ENCODE data around the gene PTPRB.

Gene PTPRB

GRCh38 chr12:70556179-70556869 is 80.9 kb downstream of the PTPRB start:
- CTCF ChIA-PET = no interaction called here
- no peaks in the 10 kb centered on the region for H3K27me3 Mint-ChIP-seq
- H3K4me1 Mint-ChIP-seq = no peaks in the 10 kb centered on the region
- no peak overlapping the region for H3K4me3 Mint-ChIP-seq
- no peak for DNase-seq
- H3K27ac Mint-ChIP-seq = no peak overlapping the region
- no peaks in the 10 kb centered on the region for H3K36me3 Mint-ChIP-seq
- no peaks in the 10 kb centered on the region for H3K9me3 Mint-ChIP-seq

- Mint-ChIP-seq H3K36me3 (no peaks in the 10 kb centered on the region), H3K9me3 (no peaks in the 10 kb centered on the region), H3K27me3 (no peaks in the 10 kb centered on the region), H3K4me1 (no peaks in the 10 kb centered on the region), H3K4me3 (no peak overlapping the region), H3K27ac (no peak overlapping the region)
- CTCF ChIA-PET = no interaction called here
- no peak for DNase-seq
These were observed 82.1 kb downstream of the PTPRB start for GRCh38 chr12:70555081-70555480.

GRCh38 chr12:70553391-70553859 is 83.8 kb downstream of the PTPRB start:
- CTCF ChIA-PET = interaction anchor here (0.5 kb wide), 1 partner anchor 27 kb away, joined by 3 read pairs; no protein-coding TSS in a partner anchor
- H3K27me3 Mint-ChIP-seq = no peaks in the 10 kb centered on the region
- DNase-seq = no peak
- no peaks in the 10 kb centered on the region for H3K36me3 Mint-ChIP-seq
- H3K4me1 Mint-ChIP-seq = no peaks in the 10 kb centered on the region
- H3K4me3 Mint-ChIP-seq = no peak overlapping the region
- no peaks in the 10 kb centered on the region for H3K9me3 Mint-ChIP-seq
- H3K27ac Mint-ChIP-seq = no peak overlapping the region

- Mint-ChIP-seq H3K27me3 (no peaks in the 10 kb centered on the region), H3K27ac (no peak overlapping the region), H3K36me3 (no peaks in the 10 kb centered on the region), H3K4me3 (no peak overlapping the region), H3K4me1 (no peaks in the 10 kb centered on the region), H3K9me3 (no peaks in the 10 kb centered on the region)
- no peak for DNase-seq
- CTCF ChIA-PET = interaction anchor here (0.6 kb wide), 1 partner anchor 122 kb away, joined by 3 read pairs; no protein-coding TSS in a partner anchor
These were observed 85.5 kb downstream of the PTPRB start for GRCh38 chr12:70551731-70552130.

- Mint-ChIP-seq H3K36me3 (no peaks in the 10 kb centered on the region), H3K27me3 (no peaks in the 10 kb centered on the region), H3K4me1 (no peaks in the 10 kb centered on the region), H3K27ac (no peak overlapping the region), H3K4me3 (no peak overlapping the region), H3K9me3 (no peaks in the 10 kb centered on the region)
- CTCF ChIA-PET = no interaction called here
- no peak for DNase-seq
These were observed 87.0 kb downstream of the PTPRB start for GRCh38 chr12:70550180-70550577.

- CTCF ChIA-PET = no interaction called here
- Mint-ChIP-seq H3K36me3 (no peaks in the 10 kb centered on the region), H3K27me3 (no peaks in the 10 kb centered on the region), H3K9me3 (no peaks in the 10 kb centered on the region), H3K27ac (no peak overlapping the region), H3K4me1 (no peaks in the 10 kb centered on the region), H3K4me3 (no peak overlapping the region)
- DNase-seq = no peak
These were observed 87.7 kb downstream of the PTPRB start for GRCh38 chr12:70549340-70550179.

GRCh38 chr12:70543444-70543843 is 93.8 kb downstream of the PTPRB start:
- Mint-ChIP-seq H3K36me3 (no peaks in the 10 kb centered on the region), H3K9me3 (no peaks in the 10 kb centered on the region), H3K4me3 (no peak overlapping the region), H3K4me1 (no peaks in the 10 kb centered on the region), H3K27ac (no peak overlapping the region), H3K27me3 (no peaks in the 10 kb centered on the region)
- DNase-seq = no peak
- CTCF ChIA-PET = no interaction called here

GRCh38 chr12:70540996-70541395 is 96.2 kb downstream of the PTPRB start:
- no peak overlapping the region for H3K27ac Mint-ChIP-seq

GRCh38 chr12:70536650-70537049 is 100.6 kb downstream of the PTPRB start:
- Mint-ChIP-seq H3K9me3 (no peaks in the 10 kb centered on the region), H3K27me3 (no peaks in the 10 kb centered on the region), H3K4me3 (no peak overlapping the region), H3K27ac (no peak overlapping the region), H3K4me1 (no peaks in the 10 kb centered on the region), H3K36me3 (no peaks in the 10 kb centered on the region)
- CTCF ChIA-PET = no interaction called here
- DNase-seq = no peak

More at GRCh38 chr12:70540996-70541395, 96.2 kb downstream of the PTPRB start:
- H3K36me3 Mint-ChIP-seq = no peaks in the 10 kb centered on the region
- no peak overlapping the region for H3K4me3 Mint-ChIP-seq
- DNase-seq = no peak
- no peaks in the 10 kb centered on the region for H3K4me1 Mint-ChIP-seq
- H3K27me3 Mint-ChIP-seq = no peaks in the 10 kb centered on the region
- CTCF ChIA-PET = no interaction called here
- H3K9me3 Mint-ChIP-seq = no peaks in the 10 kb centered on the region

GRCh38 chr12:70535896-70536374 is 101.3 kb downstream of the PTPRB start:
- Mint-ChIP-seq H3K27ac (no peak overlapping the region), H3K27me3 (no peaks in the 10 kb centered on the region), H3K4me1 (no peaks in the 10 kb centered on the region), H3K4me3 (no peak overlapping the region), H3K36me3 (no peaks in the 10 kb centered on the region), H3K9me3 (no peaks in the 10 kb centered on the region)
- CTCF ChIA-PET = no interaction called here
- DNase-seq = no peak

- H3K27me3 Mint-ChIP-seq = no peaks in the 10 kb centered on the region
- H3K27ac Mint-ChIP-seq = no peak overlapping the region
- H3K4me1 Mint-ChIP-seq = no peaks in the 10 kb centered on the region
- CTCF ChIA-PET = no interaction called here
- no peaks in the 10 kb centered on the region for H3K9me3 Mint-ChIP-seq
- H3K36me3 Mint-ChIP-seq = no peaks in the 10 kb centered on the region
- no peak for DNase-seq
- no peak overlapping the region for H3K4me3 Mint-ChIP-seq
These were observed 102.8 kb downstream of the PTPRB start for GRCh38 chr12:70534466-70534865.

- no peaks in the 10 kb centered on the region for H3K9me3 Mint-ChIP-seq
- no peaks in the 10 kb centered on the region for H3K4me1 Mint-ChIP-seq
- no peak for DNase-seq
- no peak overlapping the region for H3K4me3 Mint-ChIP-seq
- H3K27me3 Mint-ChIP-seq = no peaks in the 10 kb centered on the region
- no peaks in the 10 kb centered on the region for H3K36me3 Mint-ChIP-seq
- CTCF ChIA-PET = no interaction called here
- no peak overlapping the region for H3K27ac Mint-ChIP-seq
These were observed 107.6 kb downstream of the PTPRB start for GRCh38 chr12:70529647-70530046.

GRCh38 chr12:70520847-70521246 is 116.4 kb downstream of the PTPRB start:
- no peaks in the 10 kb centered on the region for H3K36me3 Mint-ChIP-seq
- H3K27me3 Mint-ChIP-seq = no peaks in the 10 kb centered on the region
- H3K9me3 Mint-ChIP-seq = no peaks in the 10 kb centered on the region
- CTCF ChIA-PET = no interaction called here
- no peak for DNase-seq
- no peaks in the 10 kb centered on the region for H3K4me1 Mint-ChIP-seq
- no peak overlapping the region for H3K27ac Mint-ChIP-seq
- no peak overlapping the region for H3K4me3 Mint-ChIP-seq

- CTCF ChIA-PET = no interaction called here
- Mint-ChIP-seq H3K27me3 (no peaks in the 10 kb centered on the region), H3K4me3 (no peak overlapping the region), H3K9me3 (no peaks in the 10 kb centered on the region), H3K36me3 (no peaks in the 10 kb centered on the region), H3K27ac (no peak overlapping the region), H3K4me1 (no peaks in the 10 kb centered on the region)
- DNase-seq = no peak
These were observed 123.8 kb downstream of the PTPRB start for GRCh38 chr12:70513426-70513825.

GRCh38 chr12:70508178-70508577 is 129.1 kb downstream of the PTPRB start:
- Mint-ChIP-seq H3K4me3 (no peak overlapping the region), H3K4me1 (no peaks in the 10 kb centered on the region), H3K27me3 (no peaks in the 10 kb centered on the region), H3K27ac (no peak overlapping the region), H3K9me3 (peaks cover 2% of the 10 kb centered on the region), H3K36me3 (no peaks in the 10 kb centered on the region)
- DNase-seq = no peak
- CTCF ChIA-PET = no interaction called here
